Lung microvascular endothelial cell (primary cell): ENCODE data around the gene CFAP100. TPM values are rescaled to one million over a fixed set of nuclear protein-coding genes. Genes with fewer than 3 reads are reported as not detected.

Experiments
- DNase-seq, 2 donors: peaks; one replicate each; pipeline versions ENCODE4 v3.0.0 to v3.0.0-alpha.2; 2010; ENCODE audit warnings: low read depth in 2 of 2
- total RNA-seq: library from RNA; depleted of rRNA; stranded (reverse); fragments of >200 nt; gene quantifications from 2 replicates; pipeline ENCODE4 v1.2.1, GENCODE V29; 2014

The CFAP100 gene
- total RNA-seq, 1 donor from 2014 or later = not detected

- no peak for DNase-seq
These were observed 65.7 kb downstream of the CFAP100 start for GRCh38 chr3:126460381-126460780.

- no peak for DNase-seq
These were observed 66.9 kb downstream of the CFAP100 start for GRCh38 chr3:126461450-126462070.

GRCh38 chr3:126463521-126463920 is 68.8 kb downstream of the CFAP100 start:
- no peak for DNase-seq

- no peak for DNase-seq
These were observed 69.4 kb downstream of the CFAP100 start for GRCh38 chr3:126464093-126464492.

GRCh38 chr3:126464494-126464893 is 69.8 kb downstream of the CFAP100 start:
- no peak for DNase-seq

- DNase-seq = no peak
These were observed 70.3 kb downstream of the CFAP100 start for GRCh38 chr3:126464997-126465396.

- no peak for DNase-seq
These were observed 71.3 kb downstream of the CFAP100 start for GRCh38 chr3:126465928-126466544.

- no peak for DNase-seq
These were observed 72.3 kb downstream of the CFAP100 start for GRCh38 chr3:126466886-126467610.

GRCh38 chr3:126467611-126467955 is 72.9 kb downstream of the CFAP100 start:
- no peak for DNase-seq

- DNase-seq = no peak
These were observed 73.6 kb downstream of the CFAP100 start for GRCh38 chr3:126468028-126468891.

GRCh38 chr3:126469479-126469878 is 74.8 kb downstream of the CFAP100 start:
- no peak for DNase-seq

- DNase-seq = peak; percentile 92 to 93
These were observed 77.7 kb downstream of the CFAP100 start for GRCh38 chr3:126472277-126473006.

- DNase-seq = no peak
These were observed 78.8 kb downstream of the CFAP100 start for GRCh38 chr3:126473292-126474168.

GRCh38 chr3:126474498-126475412 is 80.0 kb downstream of the CFAP100 start:
- DNase-seq = peak; percentile 52 to 65

GRCh38 chr3:126475413-126476114 is 80.9 kb downstream of the CFAP100 start, which contains the start of gene ZXDC:
TSS of gene ZXDC (minus strand) at chr3:126475891. CDS start at chr3:126475865, 26 bp downstream.
- DNase-seq = peak; percentile 96 to 97

- peak; percentile 48 to 86 for DNase-seq
These were observed 81.7 kb downstream of the CFAP100 start for GRCh38 chr3:126476166-126477060.

- DNase-seq = no peak
These were observed 82.3 kb downstream of the CFAP100 start for GRCh38 chr3:126477061-126477380.
